CD4-positive, alpha-beta T cell treated with Interleukin-15 for 4 hours (primary cell): ENCODE results near the gene BZW1.
A peak's percentile ranks its signal among the peaks of the same experiment; 100 is the strongest.
"Not testable (repeated sequence)": the region's sequence is repeated elsewhere in the genome, so short reads cannot be mapped to it uniquely, and the experiment has no call there.

ENCODE experiments used
- DNase-seq: peaks from one replicate; pipeline ENCODE4 v3.0.0-alpha.2; 2020; ENCODE audit warnings: low spot score

BZW1 gene

GRCh38 chr2:200791905-200792304 is 19.8 kb upstream of the BZW1 start:
- no peak for DNase-seq

- DNase-seq: no peak
Measured at GRCh38 chr2:200794143-200794542, 17.6 kb upstream of the BZW1 start.

GRCh38 chr2:200795028-200795440 is 16.7 kb upstream of the BZW1 start:
- no peak for DNase-seq

- DNase-seq: no peak
Measured at GRCh38 chr2:200796561-200796960, 15.1 kb upstream of the BZW1 start.

GRCh38 chr2:200797242-200797770 is 14.4 kb upstream of the BZW1 start:
- DNase-seq: no peak

GRCh38 chr2:200798514-200798913 is 13.2 kb upstream of the BZW1 start:
- DNase-seq: no peak

GRCh38 chr2:200800458-200800857 is 11.3 kb upstream of the BZW1 start:
- DNase-seq: no peak

GRCh38 chr2:200801431-200801830 is 10.3 kb upstream of the BZW1 start:
- DNase-seq: not testable (repeated sequence)

GRCh38 chr2:200809506-200810251 is 2.0 kb upstream of the BZW1 start:
- no peak for DNase-seq

GRCh38 chr2:200810252-200810997 is 1.3 kb upstream of the BZW1 start:
- no peak for DNase-seq

- no peak for DNase-seq
Measured at GRCh38 chr2:200810998-200811332, 745 bp upstream of the BZW1 start.

GRCh38 chr2:200812122-200813022 is 662 bp downstream of the BZW1 start:
- DNase-seq: peak; percentile 52

- DNase-seq: peak; percentile 12
Measured at GRCh38 chr2:200814276-200814815, 2.6 kb downstream of the BZW1 start.

- DNase-seq: no peak
Measured at GRCh38 chr2:200814917-200815316, 3.2 kb downstream of the BZW1 start.

GRCh38 chr2:200818732-200819131 is 7.0 kb downstream of the BZW1 start:
- not testable (repeated sequence) for DNase-seq

- no peak for DNase-seq
Measured at GRCh38 chr2:200820573-200821234, 9.0 kb downstream of the BZW1 start.

- no peak for DNase-seq
Measured at GRCh38 chr2:200821686-200822245, 10.1 kb downstream of the BZW1 start.

- no peak for DNase-seq
Measured at GRCh38 chr2:200828104-200828503, 16.4 kb downstream of the BZW1 start.

GRCh38 chr2:200828572-200829257 is 17.0 kb downstream of the BZW1 start:
- DNase-seq: no peak

- no peak for DNase-seq
Measured at GRCh38 chr2:200829258-200829655, 17.5 kb downstream of the BZW1 start.

GRCh38 chr2:200834701-200835100 is 23.0 kb downstream of the BZW1 start:
- no peak for DNase-seq
